Activated T-helper 1 cell treated with Interleukin-2 at 50 U/mL for 16 hours (primary cell): ENCODE measurements around the gene MRM2.

Experiments
- DNase-seq: peaks from one replicate; pipeline ENCODE4 v3.0.0-alpha.2; 2020; ENCODE audit warnings: low read depth

Gene MRM2

GRCh38 chr7:2203766-2204300 is 38.2 kb downstream of the MRM2 start:
- DNase-seq: no peak

DNA sequence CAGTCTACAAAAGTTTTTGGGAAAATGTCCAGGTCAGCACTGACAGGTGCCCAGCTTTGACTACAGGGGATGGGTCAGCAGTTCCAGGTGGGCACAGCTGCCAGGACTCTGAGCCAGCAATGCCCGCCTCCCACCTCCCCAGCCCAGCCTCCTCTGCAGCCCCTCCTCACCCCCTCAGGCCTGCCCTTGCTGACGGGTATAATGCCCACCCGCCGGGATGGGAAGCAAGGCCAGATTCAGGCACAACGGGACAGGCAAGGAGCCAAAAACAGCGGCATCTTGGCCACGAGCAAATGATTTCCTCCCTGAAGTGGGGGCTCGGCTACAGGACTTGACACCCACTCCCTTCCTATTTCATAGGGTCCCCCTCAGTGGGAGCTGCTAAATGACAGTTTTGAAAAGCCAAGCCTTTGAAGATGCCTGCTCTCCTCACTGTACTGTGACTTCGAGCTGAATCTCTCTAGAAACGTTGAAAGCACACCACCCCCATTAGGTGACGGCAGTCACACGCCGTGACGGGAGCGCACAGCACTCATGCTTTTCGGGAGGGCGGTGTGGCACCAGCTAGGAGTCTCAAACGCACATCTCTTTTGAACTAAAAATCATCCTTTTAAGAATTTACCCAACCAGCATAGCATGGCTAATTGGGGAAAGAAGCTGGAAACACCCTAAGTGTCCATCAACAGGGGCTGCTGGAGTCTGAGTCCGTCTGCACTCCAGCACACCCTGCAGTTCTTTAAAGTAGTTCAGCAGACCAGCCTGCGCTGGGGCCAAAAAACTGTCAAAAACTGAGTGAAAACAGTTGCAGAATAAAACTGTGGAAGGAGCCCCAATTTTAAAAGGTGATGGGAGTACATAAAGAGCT is 38.9 kb downstream of the MRM2 start:
- no peak for DNase-seq

DNA sequence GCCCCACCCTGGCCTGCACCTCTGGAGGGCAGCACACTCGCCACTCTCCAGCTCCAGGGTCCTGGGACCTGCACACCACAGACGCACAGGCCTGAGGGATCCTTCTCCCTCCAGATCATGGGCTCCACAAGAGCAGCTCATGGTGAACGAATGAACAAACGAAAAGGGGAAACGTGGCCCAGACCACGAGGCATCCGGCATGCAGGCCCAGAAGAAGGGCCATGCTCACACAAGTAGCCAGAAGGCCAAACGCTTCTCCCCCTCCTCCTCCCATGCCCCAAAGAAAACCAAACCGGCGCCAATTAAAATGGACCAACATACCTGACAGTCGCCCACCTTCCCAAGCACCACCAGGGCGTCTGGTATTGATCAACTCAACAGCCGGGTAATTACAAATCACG is 39.6 kb downstream of the MRM2 start:
- DNase-seq: no peak

DNA sequence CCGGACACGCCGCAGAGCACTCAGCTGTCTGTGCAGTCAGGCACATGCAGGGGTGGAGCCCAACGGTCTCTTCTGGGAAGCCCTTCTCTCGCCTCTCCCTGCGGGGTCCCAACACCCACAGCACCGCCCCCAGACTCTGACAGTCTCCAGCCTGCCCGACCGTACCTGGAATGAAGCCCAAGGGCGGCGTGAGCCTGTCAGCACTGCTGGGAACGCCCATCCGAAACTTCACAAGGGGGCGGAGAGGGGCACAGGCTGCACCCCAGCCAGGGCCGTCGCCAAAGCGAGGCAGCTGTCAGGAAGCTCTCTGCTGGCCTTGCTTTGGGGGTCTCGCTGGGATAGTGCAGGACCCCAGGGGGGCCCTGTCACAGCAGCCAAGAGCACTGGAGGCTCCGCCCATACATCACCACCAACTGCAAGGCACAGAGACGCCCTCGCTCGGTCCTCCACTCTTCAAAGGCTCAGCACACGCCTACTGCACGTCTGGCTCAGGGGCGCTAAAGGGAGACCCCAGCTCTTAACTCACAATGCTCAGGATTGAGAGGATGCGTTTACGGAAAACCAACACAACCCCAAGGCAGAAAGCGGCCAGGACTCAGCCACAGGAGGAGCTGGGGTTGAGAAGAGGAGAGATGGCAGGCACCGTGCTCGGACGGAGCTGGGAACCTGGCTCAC is 40.2 kb downstream of the MRM2 start:
- DNase-seq: no peak

- no peak for DNase-seq
Observed at GRCh38 chr7:2201128-2201527, 40.9 kb downstream of the MRM2 start.

DNA sequence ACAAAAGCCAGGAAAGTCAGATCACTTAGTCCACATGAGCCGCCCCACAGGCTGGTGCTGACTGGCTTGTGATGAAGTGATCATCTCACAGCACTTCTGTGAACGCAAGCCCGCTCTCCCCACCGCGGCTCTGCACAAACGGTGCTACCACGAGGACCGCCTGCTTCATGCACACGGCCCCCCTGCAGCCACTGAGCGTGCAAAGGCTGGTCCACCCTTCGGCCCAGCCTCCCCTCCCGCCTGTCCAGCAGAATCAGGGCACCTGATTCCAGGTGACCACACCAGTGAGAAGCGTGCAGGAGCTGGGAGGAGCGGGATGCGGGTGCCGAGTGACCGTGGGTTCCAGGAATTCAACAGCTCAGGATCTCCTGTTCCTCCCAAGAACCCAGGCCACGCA is 41.4 kb downstream of the MRM2 start:
- DNase-seq: no peak

GRCh38 chr7:2199956-2200583 is 41.9 kb downstream of the MRM2 start:
- no peak for DNase-seq

DNA sequence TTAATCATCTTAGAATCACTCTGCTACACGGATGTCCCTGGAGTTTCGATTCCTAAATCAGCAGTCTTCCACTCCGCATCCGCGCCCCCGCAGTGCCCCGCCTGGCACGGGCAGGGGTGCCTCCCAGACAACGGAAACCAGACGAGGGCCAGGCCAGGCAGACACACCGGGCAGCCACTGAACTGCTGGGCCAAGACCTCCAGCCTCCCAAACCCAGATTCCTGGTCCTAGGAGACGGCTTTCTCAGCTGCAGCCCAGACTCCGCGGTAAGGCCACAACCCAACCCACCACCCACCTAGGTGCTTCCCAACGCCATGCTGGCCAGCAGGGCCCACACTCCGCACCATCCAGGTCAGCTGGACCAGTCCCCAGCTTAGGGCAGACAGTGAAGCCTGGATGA is 42.5 kb downstream of the MRM2 start:
- no peak for DNase-seq

GRCh38 chr7:2198760-2199159 is 43.2 kb downstream of the MRM2 start:
- no peak for DNase-seq

DNA sequence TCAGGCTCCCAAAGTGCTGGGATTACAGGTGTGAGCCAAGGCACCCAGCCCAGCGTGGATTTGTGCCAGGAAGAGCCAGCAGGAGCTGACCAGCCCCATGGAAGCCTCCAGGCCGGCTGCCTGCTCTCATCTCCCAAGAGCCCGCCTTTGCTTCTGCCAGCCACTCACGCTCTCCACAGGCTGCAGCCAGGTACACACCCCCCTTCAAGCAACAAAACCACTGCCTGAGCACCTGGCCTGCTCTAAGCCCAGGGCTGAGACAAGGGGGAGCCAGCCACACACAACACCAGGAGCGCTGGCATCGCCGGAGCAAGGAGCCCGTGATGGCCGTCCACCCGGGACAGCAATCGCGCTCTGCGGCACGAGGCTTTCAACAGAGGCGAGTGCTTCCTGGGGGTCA is 43.8 kb downstream of the MRM2 start:
- no peak for DNase-seq

- DNase-seq: no peak
Observed at GRCh38 chr7:2197436-2198155, 44.4 kb downstream of the MRM2 start.

GRCh38 chr7:2196381-2197378 is 45.3 kb downstream of the MRM2 start:
- no peak for DNase-seq

- DNase-seq: no peak
Observed at GRCh38 chr7:2195400-2196246, 46.4 kb downstream of the MRM2 start.

GRCh38 chr7:2193575-2194305 is 48.3 kb downstream of the MRM2 start:
- DNase-seq: no peak

- DNase-seq: no peak
Observed at GRCh38 chr7:2192831-2193534, 49.0 kb downstream of the MRM2 start.

DNA sequence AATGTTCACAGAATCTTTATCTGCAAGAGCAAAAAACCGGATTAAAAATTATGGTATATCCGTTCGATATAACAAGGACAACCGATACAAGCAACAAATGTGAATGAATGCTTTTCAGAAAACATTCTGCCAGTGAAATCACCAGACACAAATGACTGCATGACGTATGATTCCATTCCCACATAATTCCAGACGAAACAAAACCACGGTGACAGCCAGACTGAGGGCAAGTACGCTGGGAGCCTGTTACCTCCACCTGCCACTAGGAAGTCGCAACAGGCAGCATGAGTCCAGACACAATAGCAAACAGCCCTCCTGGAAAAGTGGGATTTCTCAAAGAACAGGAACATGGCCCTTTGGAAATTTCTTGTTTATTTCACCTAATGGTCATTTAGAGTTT is 51.0 kb downstream of the MRM2 start:
- DNase-seq: no peak

- DNase-seq: no peak
Observed at GRCh38 chr7:2190531-2190930, 51.5 kb downstream of the MRM2 start.

GRCh38 chr7:2186166-2186565 is 55.8 kb downstream of the MRM2 start:
- DNase-seq: no peak

- DNase-seq: no peak
Observed at GRCh38 chr7:2185715-2186114, 56.3 kb downstream of the MRM2 start.
